Cardiac muscle cell (in vitro differentiated cells and primary cell): ENCODE measurements around the gene SIGLEC5. TPM values are rescaled to one million over a fixed set of nuclear protein-coding genes. Genes with fewer than 3 reads are reported as not detected.

ENCODE experiments used
- DNase-seq, 2 donors: peaks; one replicate each; pipeline versions ENCODE4 v3.0.0 to v3.0.0-alpha.2; 2010 to 2017; ENCODE audit warnings: low read depth in 1 of 2, low spot score in 1 of 2
- H3K27ac ChIP-seq: fragments of 200-600 bp; sonication (generic); 2 replicates; pipeline ENCODE4 v1.5.1; 2016
- H3K27me3 ChIP-seq: fragments of 200-600 bp; sonication (generic); 2 replicates; pipeline ENCODE4 v1.6.0; 2016; ENCODE audit warnings: control low read depth
- H3K36me3 ChIP-seq: fragments of 200-600 bp; sonication (generic); 2 replicates; pipeline ENCODE4 v1.5.1; 2016; ENCODE audit warnings: control low read depth
- H3K4me1 ChIP-seq: fragments of 200-600 bp; sonication (generic); 2 replicates; pipeline ENCODE4 v1.8.1; 2017; ENCODE audit warnings: low read depth, mild to moderate bottlenecking, mixed run types
- H3K4me3 ChIP-seq: fragments of 200-600 bp; sonication (generic); 2 replicates; pipeline ENCODE4 v1.5.1; 2016; ENCODE audit warnings: mild to moderate bottlenecking
- H3K9me3 ChIP-seq: fragments of 200-600 bp; sonication (generic); 2 replicates; pipeline ENCODE4 v1.5.1; 2017; ENCODE audit warnings: low read depth, mild to moderate bottlenecking, control low read depth
- CTCF ChIP-seq: IDR thresholded peaks from 2 replicates; pipeline ENCODE4 v1.5.1; 2012; ENCODE audit warnings: low read depth, mild to moderate bottlenecking, low read length
- polyA plus RNA-seq: library from polyadenylated mRNA; unstranded; fragments of >200 nt; fragmentation: Nextera tagmentation; extraction: Ambion mirVana; gene quantifications from 2 replicates; pipeline ENCODE4 v1.2.1, GENCODE V29; 2016
- total RNA-seq: library from RNA; depleted of rRNA; stranded (reverse); fragments of >200 nt; gene quantifications from 2 replicates; pipeline ENCODE4 v1.2.3, GENCODE V29; 2016

Gene SIGLEC5
- total and polyA plus RNA-seq, 2 experiments from 2014 or later, result not detected

GRCh38 chr19:51586103-51586728 lies 44.0 kb downstream of the SIGLEC5 start:
- Histone ChIP-seq H3K27me3 (no peaks in the 10 kb centered on the region), H3K27ac (no peak overlapping the region), H3K9me3 (peaks cover 6% of the 10 kb centered on the region), H3K4me3 (no peak overlapping the region), H3K36me3 (peaks cover 45% of the 10 kb centered on the region), H3K4me1 (no peaks in the 10 kb centered on the region)
- no peak for TF ChIP-seq CTCF
- no peak for DNase-seq

GRCh38 chr19:51576850-51577249 lies 53.4 kb downstream of the SIGLEC5 start:
- H3K36me3 ChIP-seq, result peaks cover 26% of the 10 kb centered on the region
- H3K9me3 ChIP-seq, result no peaks in the 10 kb centered on the region
- H3K27me3 ChIP-seq, result no peaks in the 10 kb centered on the region
- no peak overlapping the region for H3K4me3 ChIP-seq
- no peak overlapping the region for H3K27ac ChIP-seq
- no peak for TF ChIP-seq CTCF
- H3K4me1 ChIP-seq, result no peaks in the 10 kb centered on the region
- no peak for DNase-seq

GRCh38 chr19:51573331-51573730 lies 56.9 kb downstream of the SIGLEC5 start:
- DNase-seq, result peak in 1 of 2 donors; percentile 27
- Histone ChIP-seq H3K36me3 (peaks cover 12% of the 10 kb centered on the region), H3K27ac (no peak overlapping the region), H3K9me3 (no peaks in the 10 kb centered on the region), H3K4me3 (no peak overlapping the region), H3K4me1 (no peaks in the 10 kb centered on the region), H3K27me3 (peaks cover 8% of the 10 kb centered on the region)
- no peak for TF ChIP-seq CTCF

GRCh38 chr19:51572908-51573307 lies 57.3 kb downstream of the SIGLEC5 start:
- DNase-seq, result peak in 1 of 2 donors; percentile 32
- TF ChIP-seq CTCF, result no peak
- Histone ChIP-seq H3K36me3 (peaks cover 12% of the 10 kb centered on the region), H3K9me3 (no peaks in the 10 kb centered on the region), H3K4me3 (no peak overlapping the region), H3K27ac (no peak overlapping the region), H3K4me1 (no peaks in the 10 kb centered on the region), H3K27me3 (peaks cover 8% of the 10 kb centered on the region)

GRCh38 chr19:51572410-51572809 lies 57.8 kb downstream of the SIGLEC5 start:
- Histone ChIP-seq H3K9me3 (no peaks in the 10 kb centered on the region), H3K4me1 (no peaks in the 10 kb centered on the region), H3K36me3 (peaks cover 12% of the 10 kb centered on the region), H3K27me3 (peaks cover 11% of the 10 kb centered on the region), H3K4me3 (no peak overlapping the region), H3K27ac (no peak overlapping the region)
- no peak for TF ChIP-seq CTCF
- DNase-seq, result peak in 1 of 2 donors; percentile 18

- peaks cover 11% of the 10 kb centered on the region for H3K27me3 ChIP-seq
- no peak overlapping the region for H3K27ac ChIP-seq
- H3K36me3 ChIP-seq, result peaks cover 12% of the 10 kb centered on the region
- TF ChIP-seq CTCF, result no peak
- H3K4me1 ChIP-seq, result no peaks in the 10 kb centered on the region
- H3K9me3 ChIP-seq, result no peaks in the 10 kb centered on the region
- no peak for DNase-seq
- peak overlapping the region; percentile 69 for H3K4me3 ChIP-seq
Observed at GRCh38 chr19:51571599-51571998, 58.6 kb downstream of the SIGLEC5 start.
